HCT116 (cell line): ENCODE data around the gene ADAMTS3.

Source experiments
- CEBPB ChIP-seq: IDR thresholded peaks from 2 replicates; pipeline ENCODE4 v1.6.1; 2012; ENCODE audit warnings: low read depth
- EGR1 ChIP-seq: IDR thresholded peaks from 2 replicates; pipeline ENCODE4 v1.6.1; 2012; ENCODE audit warnings: low read depth
- ELF1 ChIP-seq: IDR thresholded peaks from 2 replicates; pipeline ENCODE4 v1.6.1; 2012; ENCODE audit warnings: low read depth, borderline replicate concordance
- EZH2 ChIP-seq: fragments of 200-600 bp; sonication (generic); IDR thresholded peaks from 2 replicates; pipeline ENCODE4 v1.6.1; 2017; ENCODE audit warnings: antibody characterized with exemption, mixed run types
- POLR2A ChIP-seq: IDR thresholded peaks from 2 replicates; pipeline ENCODE4 v1.7.0; 2011; ENCODE audit warnings: borderline replicate concordance; ENCODE audit not compliant: insufficient read depth, insufficient read length; ENCODE audit errors: extremely low read depth
- POLR2AphosphoS5 ChIP-seq: IDR thresholded peaks from 2 replicates; pipeline ENCODE4 v1.6.1; 2011; ENCODE audit warnings: mild to moderate bottlenecking, low read depth, low read length, moderate library complexity
- TF ChIP-seq, protein P1 (sequence below), 3 experiments: fragments of 200-600 bp in 1 of 3; sonication (generic) in 1 of 3; IDR thresholded peaks in 2 of 3; conservative IDR thresholded peaks in 1 of 3; 2 replicates each; pipeline ENCODE4 v1.5.1; 2012 to 2017; ENCODE audit warnings: low read depth in 2 of 3, low read length in 2 of 3, antibody characterized with exemption in 1 of 3, borderline replicate concordance in 1 of 3, control low read depth in 1 of 3, mild to moderate bottlenecking in 1 of 3, mixed read lengths in 1 of 3, mixed run types in 1 of 3, moderate library complexity in 1 of 3; ENCODE audit not compliant: insufficient read depth in 1 of 3
- TF ChIP-seq, protein P2 (sequence below): IDR thresholded peaks from 2 replicates; pipeline ENCODE4 v1.6.1; 2012
- TF ChIP-seq, protein P3 (sequence below): IDR thresholded peaks from 2 replicates; pipeline ENCODE4 v1.6.1; 2011; ENCODE audit warnings: mild to moderate bottlenecking, low read length, moderate library complexity; ENCODE audit not compliant: insufficient replicate concordance; ENCODE audit errors: extremely low read depth
- TF ChIP-seq, protein P4 (sequence below): IDR thresholded peaks from 2 replicates; pipeline ENCODE4 v1.6.1; 2012; ENCODE audit warnings: low read depth
- TF ChIP-seq, protein P5 (sequence below): IDR thresholded peaks from 2 replicates; pipeline ENCODE4 v1.6.1; 2012

DNA sequence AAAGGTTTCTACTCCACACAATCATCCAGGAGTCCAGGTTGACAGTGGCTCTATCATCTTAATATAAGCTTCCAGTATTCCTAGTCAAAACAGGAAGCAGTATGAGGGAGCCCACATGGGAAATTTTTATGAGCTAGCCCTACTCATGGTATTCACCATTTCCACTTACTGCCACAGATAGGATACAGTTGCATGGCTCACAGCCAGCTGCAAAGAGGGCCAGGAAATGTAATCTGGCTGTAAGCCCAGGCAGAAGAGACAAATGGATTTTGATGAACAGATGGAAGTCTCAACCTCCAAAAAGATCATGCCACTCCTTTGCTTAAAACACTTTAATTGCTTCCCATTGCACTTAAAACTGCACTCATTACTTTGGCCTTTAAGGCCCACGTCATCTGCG, 150.6 kb downstream of the ADAMTS3 start:
- TF ChIP-seq ELF1 (no peak), EGR1 (no peak), POLR2A (no peak), EZH2 (no peak), POLR2AphosphoS5 (no peak), CEBPB (no peak)
- TF ChIP-seq, protein P1, sequence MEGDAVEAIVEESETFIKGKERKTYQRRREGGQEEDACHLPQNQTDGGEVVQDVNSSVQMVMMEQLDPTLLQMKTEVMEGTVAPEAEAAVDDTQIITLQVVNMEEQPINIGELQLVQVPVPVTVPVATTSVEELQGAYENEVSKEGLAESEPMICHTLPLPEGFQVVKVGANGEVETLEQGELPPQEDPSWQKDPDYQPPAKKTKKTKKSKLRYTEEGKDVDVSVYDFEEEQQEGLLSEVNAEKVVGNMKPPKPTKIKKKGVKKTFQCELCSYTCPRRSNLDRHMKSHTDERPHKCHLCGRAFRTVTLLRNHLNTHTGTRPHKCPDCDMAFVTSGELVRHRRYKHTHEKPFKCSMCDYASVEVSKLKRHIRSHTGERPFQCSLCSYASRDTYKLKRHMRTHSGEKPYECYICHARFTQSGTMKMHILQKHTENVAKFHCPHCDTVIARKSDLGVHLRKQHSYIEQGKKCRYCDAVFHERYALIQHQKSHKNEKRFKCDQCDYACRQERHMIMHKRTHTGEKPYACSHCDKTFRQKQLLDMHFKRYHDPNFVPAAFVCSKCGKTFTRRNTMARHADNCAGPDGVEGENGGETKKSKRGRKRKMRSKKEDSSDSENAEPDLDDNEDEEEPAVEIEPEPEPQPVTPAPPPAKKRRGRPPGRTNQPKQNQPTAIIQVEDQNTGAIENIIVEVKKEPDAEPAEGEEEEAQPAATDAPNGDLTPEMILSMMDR (IDR thresholded peaks at IDR 0.05 in 2 of 3, conservative IDR thresholded peaks at IDR 0.05 in 1 of 3; ENCODE audit: borderline replicate concordance in 1 of 3, insufficient read depth in 1 of 3, low read depth in 2 of 3, low read length in 2 of 3) = no peak
- TF ChIP-seq, protein P2, sequence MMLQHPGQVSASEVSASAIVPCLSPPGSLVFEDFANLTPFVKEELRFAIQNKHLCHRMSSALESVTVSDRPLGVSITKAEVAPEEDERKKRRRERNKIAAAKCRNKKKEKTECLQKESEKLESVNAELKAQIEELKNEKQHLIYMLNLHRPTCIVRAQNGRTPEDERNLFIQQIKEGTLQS = no peak
- TF ChIP-seq, protein P3, sequence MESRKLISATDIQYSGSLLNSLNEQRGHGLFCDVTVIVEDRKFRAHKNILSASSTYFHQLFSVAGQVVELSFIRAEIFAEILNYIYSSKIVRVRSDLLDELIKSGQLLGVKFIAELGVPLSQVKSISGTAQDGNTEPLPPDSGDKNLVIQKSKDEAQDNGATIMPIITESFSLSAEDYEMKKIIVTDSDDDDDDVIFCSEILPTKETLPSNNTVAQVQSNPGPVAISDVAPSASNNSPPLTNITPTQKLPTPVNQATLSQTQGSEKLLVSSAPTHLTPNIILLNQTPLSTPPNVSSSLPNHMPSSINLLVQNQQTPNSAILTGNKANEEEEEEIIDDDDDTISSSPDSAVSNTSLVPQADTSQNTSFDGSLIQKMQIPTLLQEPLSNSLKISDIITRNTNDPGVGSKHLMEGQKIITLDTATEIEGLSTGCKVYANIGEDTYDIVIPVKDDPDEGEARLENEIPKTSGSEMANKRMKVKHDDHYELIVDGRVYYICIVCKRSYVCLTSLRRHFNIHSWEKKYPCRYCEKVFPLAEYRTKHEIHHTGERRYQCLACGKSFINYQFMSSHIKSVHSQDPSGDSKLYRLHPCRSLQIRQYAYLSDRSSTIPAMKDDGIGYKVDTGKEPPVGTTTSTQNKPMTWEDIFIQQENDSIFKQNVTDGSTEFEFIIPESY = no peak
- TF ChIP-seq, protein P4, sequence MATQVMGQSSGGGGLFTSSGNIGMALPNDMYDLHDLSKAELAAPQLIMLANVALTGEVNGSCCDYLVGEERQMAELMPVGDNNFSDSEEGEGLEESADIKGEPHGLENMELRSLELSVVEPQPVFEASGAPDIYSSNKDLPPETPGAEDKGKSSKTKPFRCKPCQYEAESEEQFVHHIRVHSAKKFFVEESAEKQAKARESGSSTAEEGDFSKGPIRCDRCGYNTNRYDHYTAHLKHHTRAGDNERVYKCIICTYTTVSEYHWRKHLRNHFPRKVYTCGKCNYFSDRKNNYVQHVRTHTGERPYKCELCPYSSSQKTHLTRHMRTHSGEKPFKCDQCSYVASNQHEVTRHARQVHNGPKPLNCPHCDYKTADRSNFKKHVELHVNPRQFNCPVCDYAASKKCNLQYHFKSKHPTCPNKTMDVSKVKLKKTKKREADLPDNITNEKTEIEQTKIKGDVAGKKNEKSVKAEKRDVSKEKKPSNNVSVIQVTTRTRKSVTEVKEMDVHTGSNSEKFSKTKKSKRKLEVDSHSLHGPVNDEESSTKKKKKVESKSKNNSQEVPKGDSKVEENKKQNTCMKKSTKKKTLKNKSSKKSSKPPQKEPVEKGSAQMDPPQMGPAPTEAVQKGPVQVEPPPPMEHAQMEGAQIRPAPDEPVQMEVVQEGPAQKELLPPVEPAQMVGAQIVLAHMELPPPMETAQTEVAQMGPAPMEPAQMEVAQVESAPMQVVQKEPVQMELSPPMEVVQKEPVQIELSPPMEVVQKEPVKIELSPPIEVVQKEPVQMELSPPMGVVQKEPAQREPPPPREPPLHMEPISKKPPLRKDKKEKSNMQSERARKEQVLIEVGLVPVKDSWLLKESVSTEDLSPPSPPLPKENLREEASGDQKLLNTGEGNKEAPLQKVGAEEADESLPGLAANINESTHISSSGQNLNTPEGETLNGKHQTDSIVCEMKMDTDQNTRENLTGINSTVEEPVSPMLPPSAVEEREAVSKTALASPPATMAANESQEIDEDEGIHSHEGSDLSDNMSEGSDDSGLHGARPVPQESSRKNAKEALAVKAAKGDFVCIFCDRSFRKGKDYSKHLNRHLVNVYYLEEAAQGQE = no peak
- TF ChIP-seq, protein P5, sequence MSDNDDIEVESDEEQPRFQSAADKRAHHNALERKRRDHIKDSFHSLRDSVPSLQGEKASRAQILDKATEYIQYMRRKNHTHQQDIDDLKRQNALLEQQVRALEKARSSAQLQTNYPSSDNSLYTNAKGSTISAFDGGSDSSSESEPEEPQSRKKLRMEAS = no peak
